GM12864 (cell line): ENCODE data around the gene ALX4.
A peak's percentile ranks its signal among the peaks of the same experiment; 100 is the strongest.

Experiments
- DNase-seq: peaks from one replicate; pipeline ENCODE4 v3.0.0-alpha.2; 2011; ENCODE audit warnings: low read depth
- H3K4me3 ChIP-seq: 2 replicates; pipeline ENCODE4 v1.5.1; 2011; ENCODE audit warnings: mild to moderate bottlenecking, low read depth, low read length, control low read depth
- CTCF ChIP-seq: IDR thresholded peaks from 2 replicates; pipeline ENCODE4 v1.5.1; 2011; ENCODE audit warnings: low read depth, mild to moderate bottlenecking, moderate library complexity, low read length, control low read depth, inconsistent platforms; ENCODE audit errors: missing control alignments

The ALX4 gene

DNA sequence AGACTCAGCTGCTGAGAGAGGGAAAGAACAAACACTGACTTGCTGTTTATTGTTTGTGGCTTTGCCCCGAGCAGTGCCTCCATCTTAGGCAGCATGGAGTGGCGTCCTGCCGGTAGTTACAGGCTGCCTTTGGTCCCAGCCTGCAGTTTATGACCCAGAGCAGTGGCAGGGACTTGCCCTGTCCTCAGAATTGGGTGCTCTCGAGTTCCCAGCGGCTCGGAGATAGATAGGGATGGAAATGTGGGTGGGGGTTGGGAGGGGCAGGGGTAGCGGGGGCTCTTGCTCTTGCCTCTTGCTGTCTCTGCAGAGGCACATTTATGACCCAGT, 3.1 kb downstream of the ALX4 start:
- no peak for DNase-seq
- no peak overlapping the region for H3K4me3 ChIP-seq
- no peak for TF ChIP-seq CTCF

- no peak for DNase-seq
- peak overlapping the region; percentile 51 for H3K4me3 ChIP-seq
- TF ChIP-seq CTCF, result no peak
Observed at GRCh38 chr11:44306052-44306917, 3.7 kb downstream of the ALX4 start.

DNA sequence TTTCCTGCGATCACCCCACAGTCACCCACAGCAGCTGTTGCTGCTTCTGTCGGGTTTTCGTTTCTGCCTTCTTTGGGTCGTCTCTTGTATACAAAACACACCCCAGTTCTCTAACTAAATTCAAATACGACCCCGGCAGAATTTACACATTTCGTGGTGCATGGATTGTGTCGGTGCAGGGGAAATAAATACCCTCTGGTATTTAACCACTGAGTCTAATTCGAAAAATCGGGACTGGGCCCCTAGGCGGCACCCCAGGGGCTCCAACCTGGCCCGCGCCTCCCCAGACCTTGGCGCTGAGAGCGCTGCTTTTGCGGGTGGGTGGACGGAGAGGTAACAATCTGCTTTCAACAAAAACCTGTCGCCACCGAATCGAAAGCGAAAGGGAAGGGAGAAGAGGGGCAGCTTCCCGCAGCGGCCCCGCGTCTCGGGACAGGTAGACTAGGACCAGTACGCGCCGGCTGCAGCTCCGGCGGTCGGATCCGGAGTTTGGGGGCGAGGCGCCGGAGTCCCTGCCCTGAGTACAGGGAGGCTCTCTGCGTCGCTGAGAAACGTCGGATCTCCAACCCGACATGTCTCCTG, 4.4 kb downstream of the ALX4 start:
- peak overlapping the region; percentile 51 for H3K4me3 ChIP-seq
- TF ChIP-seq CTCF, result peak; percentile 8
- no peak for DNase-seq

GRCh38 chr11:44305026-44305469, 4.9 kb downstream of the ALX4 start:
- peak overlapping the region; percentile 51; the same call in 1 of the 2 replicates for H3K4me3 ChIP-seq
- no peak for TF ChIP-seq CTCF
- DNase-seq, result no peak

DNA sequence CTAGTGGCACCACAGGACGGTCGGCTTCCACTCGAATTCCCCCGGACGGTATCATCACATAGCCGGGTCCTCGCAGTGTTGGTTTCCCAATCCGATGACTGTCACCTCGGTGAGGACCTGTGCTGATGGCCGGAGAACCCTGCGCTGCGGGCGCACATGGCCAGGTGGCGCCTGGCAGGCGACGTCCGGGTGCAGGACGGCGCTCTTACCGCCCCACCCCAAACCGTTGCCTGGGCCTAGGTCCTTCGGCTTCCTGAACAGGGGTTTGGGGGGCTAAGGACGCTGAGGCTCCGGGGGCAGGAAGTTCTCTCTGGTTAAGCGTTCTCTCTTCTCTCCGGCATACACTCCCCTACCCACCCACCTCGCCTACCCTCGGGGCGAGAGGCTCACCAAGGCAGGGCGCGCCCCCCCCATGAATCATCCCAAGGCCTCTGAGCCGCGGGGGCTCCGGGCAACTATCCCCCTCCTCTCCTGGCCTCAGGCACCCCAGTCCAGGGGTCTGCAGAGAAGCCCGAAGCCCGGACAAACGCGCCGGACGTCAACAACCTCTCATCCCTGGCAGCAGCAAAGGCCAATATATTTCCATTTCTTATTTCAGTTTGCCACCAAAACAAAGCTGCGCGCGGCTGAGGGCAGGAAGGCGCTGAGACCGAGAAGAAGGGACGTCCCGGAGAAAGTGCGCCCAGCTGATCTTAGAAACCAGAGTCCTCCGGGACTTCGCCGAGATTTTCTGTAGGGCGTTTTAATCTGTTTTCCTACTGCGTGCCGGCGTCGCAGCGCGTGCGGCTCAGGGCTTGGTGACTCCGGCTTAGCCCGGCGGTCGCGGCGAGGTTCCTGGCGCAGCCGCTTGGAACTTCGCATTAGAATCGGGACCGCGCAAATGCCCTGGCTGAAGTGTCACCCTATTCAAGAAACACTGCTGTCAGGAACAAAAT, 5.6 kb downstream of the ALX4 start:
- no peak overlapping the region for H3K4me3 ChIP-seq
- no peak for DNase-seq
- no peak for TF ChIP-seq CTCF

GRCh38 chr11:44303401-44303938, 6.5 kb downstream of the ALX4 start:
- no peak overlapping the region for H3K4me3 ChIP-seq
- no peak for TF ChIP-seq CTCF
- no peak for DNase-seq
